Neural crest cell (in vitro differentiated cells): Measurements from ENCODE around the gene HBA1. TPM values are rescaled to one million over a fixed set of nuclear protein-coding genes. Genes with fewer than 3 reads are reported as not detected.
"Not testable (repeated sequence)": the region's sequence is repeated elsewhere in the genome, so short reads cannot be mapped to it uniquely, and the experiment has no call there.

ENCODE experiments used
- DNase-seq: peaks from one replicate; pipeline ENCODE4 v3.0.0; 2021; ENCODE audit warnings: low read depth, mixed read lengths, low spot score
- H3K27ac Mint-ChIP-seq: one replicate; pipeline ENCODE4 v1.8.0; 2021; ENCODE audit warnings: mild to moderate bottlenecking, mixed read lengths; ENCODE audit not compliant: unreplicated experiment
- H3K27me3 Mint-ChIP-seq: 2 replicates; pipeline ENCODE4 v1.8.0; 2021; ENCODE audit warnings: low read depth, mild to moderate bottlenecking, mixed read lengths
- H3K36me3 Mint-ChIP-seq: 2 replicates; pipeline ENCODE4 v1.8.0; 2021; ENCODE audit warnings: low read depth, mild to moderate bottlenecking, mixed read lengths
- H3K4me1 Mint-ChIP-seq: 2 replicates; pipeline ENCODE4 v1.8.0; 2021; ENCODE audit warnings: mixed read lengths
- H3K4me3 Mint-ChIP-seq: one replicate; pipeline ENCODE4 v1.8.0; 2021; ENCODE audit warnings: mild to moderate bottlenecking, mixed read lengths
- H3K9me3 Mint-ChIP-seq: 2 replicates; pipeline ENCODE4 v1.8.0; 2021; ENCODE audit warnings: mixed read lengths
- total RNA-seq: library from RNA; stranded (reverse); gene quantifications from 2 replicates; pipeline ENCODE4 v1.2.1, GENCODE V29; 2021
- TF ChIP-seq, protein P1 (sequence below): fragments of 200-600 bp; sonication (generic); conservative IDR thresholded peaks from 2 replicates; pipeline ENCODE4 v1.5.0; 2021; ENCODE audit warnings: antibody characterized with exemption, mild to moderate bottlenecking

Gene HBA1
- total RNA-seq, 1 donor from 2014 or later, result not detected

GRCh38 chr16:162271-162991 is 14.0 kb upstream of the HBA1 start:
- no peak overlapping the region for H3K27ac Mint-ChIP-seq
- H3K4me1 Mint-ChIP-seq, result no peaks in the 10 kb centered on the region
- H3K9me3 Mint-ChIP-seq, result no peaks in the 10 kb centered on the region
- no peaks in the 10 kb centered on the region for H3K36me3 Mint-ChIP-seq
- DNase-seq, result no peak
- H3K4me3 Mint-ChIP-seq, result no peak overlapping the region
- H3K27me3 Mint-ChIP-seq, result peaks cover 67% of the 10 kb centered on the region
- TF ChIP-seq, protein P1, sequence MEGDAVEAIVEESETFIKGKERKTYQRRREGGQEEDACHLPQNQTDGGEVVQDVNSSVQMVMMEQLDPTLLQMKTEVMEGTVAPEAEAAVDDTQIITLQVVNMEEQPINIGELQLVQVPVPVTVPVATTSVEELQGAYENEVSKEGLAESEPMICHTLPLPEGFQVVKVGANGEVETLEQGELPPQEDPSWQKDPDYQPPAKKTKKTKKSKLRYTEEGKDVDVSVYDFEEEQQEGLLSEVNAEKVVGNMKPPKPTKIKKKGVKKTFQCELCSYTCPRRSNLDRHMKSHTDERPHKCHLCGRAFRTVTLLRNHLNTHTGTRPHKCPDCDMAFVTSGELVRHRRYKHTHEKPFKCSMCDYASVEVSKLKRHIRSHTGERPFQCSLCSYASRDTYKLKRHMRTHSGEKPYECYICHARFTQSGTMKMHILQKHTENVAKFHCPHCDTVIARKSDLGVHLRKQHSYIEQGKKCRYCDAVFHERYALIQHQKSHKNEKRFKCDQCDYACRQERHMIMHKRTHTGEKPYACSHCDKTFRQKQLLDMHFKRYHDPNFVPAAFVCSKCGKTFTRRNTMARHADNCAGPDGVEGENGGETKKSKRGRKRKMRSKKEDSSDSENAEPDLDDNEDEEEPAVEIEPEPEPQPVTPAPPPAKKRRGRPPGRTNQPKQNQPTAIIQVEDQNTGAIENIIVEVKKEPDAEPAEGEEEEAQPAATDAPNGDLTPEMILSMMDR, result no peak

- DNase-seq, H3K27ac Mint-ChIP-seq, H3K9me3 Mint-ChIP-seq, H3K36me3 Mint-ChIP-seq, H3K4me3 Mint-ChIP-seq, H3K4me1 Mint-ChIP-seq: not testable (repeated sequence)
- H3K27me3 Mint-ChIP-seq, result peaks cover 67% of the 10 kb centered on the region
Observed at GRCh38 chr16:163139-163538, 13.3 kb upstream of the HBA1 start.

GRCh38 chr16:163696-164095 is 12.8 kb upstream of the HBA1 start:
- H3K27me3 Mint-ChIP-seq, result peaks cover 69% of the 10 kb centered on the region
- H3K36me3 Mint-ChIP-seq, H3K27ac Mint-ChIP-seq, DNase-seq, H3K4me3 Mint-ChIP-seq, H3K9me3 Mint-ChIP-seq, H3K4me1 Mint-ChIP-seq: not testable (repeated sequence)

- not testable (repeated sequence) for H3K4me1 Mint-ChIP-seq, DNase-seq, H3K36me3 Mint-ChIP-seq, H3K27ac Mint-ChIP-seq, H3K9me3 Mint-ChIP-seq, H3K4me3 Mint-ChIP-seq
- H3K27me3 Mint-ChIP-seq, result peaks cover 71% of the 10 kb centered on the region
Observed at GRCh38 chr16:164134-164823, 12.2 kb upstream of the HBA1 start.

GRCh38 chr16:164827-165538 is 11.5 kb upstream of the HBA1 start:
- H3K27ac Mint-ChIP-seq, result no peak overlapping the region
- no peaks in the 10 kb centered on the region for H3K36me3 Mint-ChIP-seq
- no peak overlapping the region for H3K4me3 Mint-ChIP-seq
- peaks cover 73% of the 10 kb centered on the region for H3K27me3 Mint-ChIP-seq
- TF ChIP-seq, protein P1, result no peak
- H3K4me1 Mint-ChIP-seq, result no peaks in the 10 kb centered on the region
- DNase-seq, result no peak
- H3K9me3 Mint-ChIP-seq, result no peaks in the 10 kb centered on the region

GRCh38 chr16:165539-166374 is 10.7 kb upstream of the HBA1 start, which contains the start of gene HBM:
TSS of gene HBM (plus strand) at chr16:165978. CDS start at chr16:165998, 20 bp downstream.
- Mint-ChIP-seq H3K27ac (no peak within 1 kb of the TSS), H3K4me3 (no peak within 1 kb of the TSS)
- DNase-seq, result no peak

More at GRCh38 chr16:165539-166374, 10.7 kb upstream of the HBA1 start, which contains the start of gene HBM:
- no peaks in the 10 kb centered on the region for H3K9me3 Mint-ChIP-seq
- H3K4me1 Mint-ChIP-seq, result no peaks in the 10 kb centered on the region
- peaks cover 81% of the 10 kb centered on the region for H3K27me3 Mint-ChIP-seq
- TF ChIP-seq, protein P1, result no peak
- no peaks in the 10 kb centered on the region for H3K36me3 Mint-ChIP-seq
